HepG2 (cell line): Measurements from ENCODE around the gene NDUFV1. TPM values are rescaled to one million over a fixed set of nuclear protein-coding genes. Genes with fewer than 3 reads are reported as not detected.

Experiments used
- DPF2 ChIP-seq: sonication (generic); formaldehyde crosslinking; IDR thresholded peaks from 2 replicates; pipeline ENCODE4 v1.4.0; 2020; ENCODE audit warnings: mild to moderate bottlenecking, low read depth, missing genetic modification reagents, borderline replicate concordance
- EHMT2 ChIP-seq: fragments of 200-600 bp; sonication (generic); IDR thresholded peaks from 2 replicates; pipeline ENCODE4 v1.7.0; 2017; ENCODE audit warnings: antibody characterized with exemption, low read depth, low read length, borderline replicate concordance
- GLI4 ChIP-seq: sonication (generic); formaldehyde crosslinking; IDR thresholded peaks from 2 replicates; pipeline ENCODE4 v1.5.1; 2020; ENCODE audit warnings: missing genetic modification reagents, mild to moderate bottlenecking, moderate library complexity, borderline replicate concordance
- HNF4A ChIP-seq: sonication (generic); formaldehyde crosslinking; IDR thresholded peaks from 2 replicates; pipeline ENCODE4 v1.4.0; 2020; ENCODE audit warnings: missing genetic modification reagents
- KAT2B ChIP-seq: fragments of 150-350 bp; IDR thresholded peaks from 2 replicates; pipeline ENCODE4 v1.6.1; 2014; ENCODE audit warnings: low read depth, low read length, borderline replicate concordance
- KDM1A ChIP-seq: IDR thresholded peaks from 2 replicates; pipeline ENCODE4 v1.6.1; 2016; ENCODE audit warnings: missing compliant biosample characterization
- MBNL3 ChIP-seq: fragments of 250-450 bp; sonication (Bioruptor Pico); conservative IDR thresholded peaks from 2 replicates; pipeline ENCODE4 v1.8.0; 2022; ENCODE audit warnings: mild to moderate bottlenecking, inconsistent platforms
- MED8 ChIP-seq: sonication (generic); formaldehyde crosslinking; IDR thresholded peaks from 2 replicates; pipeline ENCODE4 v1.8.1; 2023; ENCODE audit warnings: mild to moderate bottlenecking, missing genetic modification reagents; ENCODE audit not compliant: insufficient replicate concordance
- MIER2 ChIP-seq: IDR thresholded peaks from 2 replicates; pipeline ENCODE4 v1.6.1; 2016; ENCODE audit warnings: missing biosample characterization, missing genetic modification reagents
- NONO ChIP-seq, 2 experiments: fragments of 450-650 bp in 1 of 2; sonication (generic) in 1 of 2; formaldehyde crosslinking in 1 of 2; IDR thresholded peaks in 1 of 2; conservative IDR thresholded peaks in 1 of 2; 2 replicates each; pipeline versions ENCODE4 v1.6.1 to v1.8.0; 2017 to 2022; ENCODE audit warnings: mild to moderate bottlenecking in 1 of 2, missing genetic modification reagents in 1 of 2, moderate library complexity in 1 of 2
- POLR2AphosphoS2 ChIP-seq: IDR thresholded peaks from 2 replicates; pipeline ENCODE4 v1.6.1; 2011; ENCODE audit warnings: low read depth, low read length, improper control_type of control experiment
- POLR2G ChIP-seq: fragments of 200-400 bp; formaldehyde crosslinking; IDR thresholded peaks from 2 replicates; pipeline ENCODE4 v1.6.1; 2018; ENCODE audit warnings: mild to moderate bottlenecking, low read depth, low read length, moderate library complexity
- PTBP1 ChIP-seq: fragments of 200-400 bp; formaldehyde crosslinking; IDR thresholded peaks from 2 replicates; pipeline ENCODE4 v1.6.1; 2018; ENCODE audit warnings: low read length, low read depth; ENCODE audit not compliant: poor library complexity, severe bottlenecking
- RCOR2 ChIP-seq: IDR thresholded peaks from 2 replicates; pipeline ENCODE4 v1.6.1; 2016; ENCODE audit warnings: missing biosample characterization, missing genetic modification reagents
- REXO4 ChIP-seq: sonication (generic); formaldehyde crosslinking; IDR thresholded peaks from 2 replicates; pipeline ENCODE4 v1.8.0; 2022; ENCODE audit warnings: missing genetic modification reagents, mild to moderate bottlenecking, borderline replicate concordance
- ZFAT ChIP-seq: sonication (generic); formaldehyde crosslinking; conservative IDR thresholded peaks from 2 replicates; pipeline ENCODE4 v1.8.1; 2023; ENCODE audit warnings: missing genetic modification reagents, inconsistent platforms
- ZNF225 ChIP-seq: sonication (generic); formaldehyde crosslinking; IDR thresholded peaks from 2 replicates; pipeline ENCODE4 v1.4.0; 2020; ENCODE audit warnings: mild to moderate bottlenecking, missing genetic modification reagents
- ZNF354B ChIP-seq: sonication (generic); formaldehyde crosslinking; IDR thresholded peaks from 2 replicates; pipeline ENCODE4 v1.8.0; 2022; ENCODE audit warnings: mild to moderate bottlenecking, missing genetic modification reagents
- ZNF441 ChIP-seq: sonication (generic); formaldehyde crosslinking; IDR thresholded peaks from 2 replicates; pipeline ENCODE4 v1.7.0; 2021; ENCODE audit warnings: missing genetic modification reagents, borderline replicate concordance
- ZNF580 ChIP-seq: IDR thresholded peaks from 2 replicates; pipeline ENCODE4 v1.6.1; 2016; ENCODE audit warnings: low read depth, borderline replicate concordance
- ZNF639 ChIP-seq: conservative IDR thresholded peaks from 2 replicates; pipeline ENCODE4 v1.6.1; 2018; ENCODE audit warnings: missing genetic modification reagents
- ZNF703 ChIP-seq: sonication (generic); formaldehyde crosslinking; IDR thresholded peaks from 2 replicates; pipeline ENCODE4 v1.5.1; 2020; ENCODE audit warnings: missing genetic modification reagents, mild to moderate bottlenecking, moderate library complexity, borderline replicate concordance
- ZNF75D ChIP-seq: sonication (generic); formaldehyde crosslinking; IDR thresholded peaks from 2 replicates; pipeline ENCODE4 v1.8.1; 2023; ENCODE audit warnings: missing genetic modification reagents, mild to moderate bottlenecking, borderline replicate concordance
- polyA plus RNA-seq, 8 experiments: library from polyadenylated mRNA; depleted of rRNA in 3 of 8; stranded (reverse) in 7 of 8; unstranded in 1 of 8; fragments of >200 nt; fragmentation: Illumina TruSeq in 4 of 8; extraction: Trizol in 4 of 8; gene quantifications; 2 replicates each; pipeline versions ENCODE4 v1.2.1 to v1.2.3, GENCODE V29; 2011 to 2016; ENCODE audit warnings: low read depth in 4 of 8, missing spikeins in 1 of 8, mixed read lengths in 1 of 8; ENCODE audit not compliant: insufficient read depth in 1 of 8
- total RNA-seq, 5 experiments: library from RNA; depleted of rRNA; stranded (reverse); fragments of >200 nt; fragmentation: Illumina TruSeq; extraction: Trizol; gene quantifications; 2 replicates each; pipeline ENCODE4 v1.2.3, GENCODE V29; 2016; ENCODE audit warnings: low read depth in 1 of 5
- TF ChIP-seq, protein P1 (sequence below): sonication (generic); formaldehyde crosslinking; conservative IDR thresholded peaks from 2 replicates; pipeline ENCODE4 v1.5.0; 2020; ENCODE audit warnings: missing genetic modification reagents
- TF ChIP-seq, protein P2 (sequence below): sonication (generic); formaldehyde crosslinking; IDR thresholded peaks from 2 replicates; pipeline ENCODE4 v1.4.0; 2020; ENCODE audit warnings: missing genetic modification reagents, borderline replicate concordance
- TF ChIP-seq, protein P3 (sequence below): IDR thresholded peaks from 2 replicates; pipeline ENCODE4 v1.6.1; 2018; ENCODE audit warnings: missing genetic modification reagents

Gene NDUFV1
- total and polyA plus RNA-seq, 2 of the 13 experiments (the other 11 are each of a cell fraction or from before 2014, with no cell fraction given): 88.9 to 137 TPM

GRCh38 chr11:67633758-67634365 lies 27.1 kb downstream of the NDUFV1 start (continued):
- TF ChIP-seq MED8 (CRISPR knock-in tag): no peak
- TF ChIP-seq, protein P1, sequence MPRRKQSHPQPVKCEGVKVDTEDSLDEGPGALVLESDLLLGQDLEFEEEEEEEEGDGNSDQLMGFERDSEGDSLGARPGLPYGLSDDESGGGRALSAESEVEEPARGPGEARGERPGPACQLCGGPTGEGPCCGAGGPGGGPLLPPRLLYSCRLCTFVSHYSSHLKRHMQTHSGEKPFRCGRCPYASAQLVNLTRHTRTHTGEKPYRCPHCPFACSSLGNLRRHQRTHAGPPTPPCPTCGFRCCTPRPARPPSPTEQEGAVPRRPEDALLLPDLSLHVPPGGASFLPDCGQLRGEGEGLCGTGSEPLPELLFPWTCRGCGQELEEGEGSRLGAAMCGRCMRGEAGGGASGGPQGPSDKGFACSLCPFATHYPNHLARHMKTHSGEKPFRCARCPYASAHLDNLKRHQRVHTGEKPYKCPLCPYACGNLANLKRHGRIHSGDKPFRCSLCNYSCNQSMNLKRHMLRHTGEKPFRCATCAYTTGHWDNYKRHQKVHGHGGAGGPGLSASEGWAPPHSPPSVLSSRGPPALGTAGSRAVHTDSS (CRISPR knock-in tag): no peak
- TF ChIP-seq GLI4 (CRISPR knock-in tag): no peak
- TF ChIP-seq MBNL3 (CRISPR knock-in tag): no peak
- TF ChIP-seq ZNF639: no peak
- TF ChIP-seq PTBP1: no peak
- no peak for TF ChIP-seq ZNF703 (CRISPR knock-in tag)
- no peak for TF ChIP-seq ZNF580 (CRISPR knock-in tag)
- TF ChIP-seq, protein P2, sequence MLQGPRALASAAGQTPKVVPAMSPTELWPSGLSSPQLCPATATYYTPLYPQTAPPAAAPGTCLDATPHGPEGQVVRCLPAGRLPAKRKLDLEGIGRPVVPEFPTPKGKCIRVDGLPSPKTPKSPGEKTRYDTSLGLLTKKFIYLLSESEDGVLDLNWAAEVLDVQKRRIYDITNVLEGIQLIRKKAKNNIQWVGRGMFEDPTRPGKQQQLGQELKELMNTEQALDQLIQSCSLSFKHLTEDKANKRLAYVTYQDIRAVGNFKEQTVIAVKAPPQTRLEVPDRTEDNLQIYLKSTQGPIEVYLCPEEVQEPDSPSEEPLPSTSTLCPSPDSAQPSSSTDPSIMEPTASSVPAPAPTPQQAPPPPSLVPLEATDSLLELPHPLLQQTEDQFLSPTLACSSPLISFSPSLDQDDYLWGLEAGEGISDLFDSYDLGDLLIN (CRISPR knock-in tag): no peak
- no peak for TF ChIP-seq POLR2G
- TF ChIP-seq ZFAT: no peak
- no peak for TF ChIP-seq ZNF75D (CRISPR knock-in tag)
- no peak for TF ChIP-seq POLR2AphosphoS2
- no peak for TF ChIP-seq ZNF225 (CRISPR knock-in tag)
- no peak for TF ChIP-seq DPF2 (CRISPR knock-in tag)
- no peak for TF ChIP-seq ZNF354B (CRISPR knock-in tag)
- TF ChIP-seq MIER2 (CRISPR knock-in tag): no peak
- TF ChIP-seq KAT2B: no peak
- TF ChIP-seq, protein P3, sequence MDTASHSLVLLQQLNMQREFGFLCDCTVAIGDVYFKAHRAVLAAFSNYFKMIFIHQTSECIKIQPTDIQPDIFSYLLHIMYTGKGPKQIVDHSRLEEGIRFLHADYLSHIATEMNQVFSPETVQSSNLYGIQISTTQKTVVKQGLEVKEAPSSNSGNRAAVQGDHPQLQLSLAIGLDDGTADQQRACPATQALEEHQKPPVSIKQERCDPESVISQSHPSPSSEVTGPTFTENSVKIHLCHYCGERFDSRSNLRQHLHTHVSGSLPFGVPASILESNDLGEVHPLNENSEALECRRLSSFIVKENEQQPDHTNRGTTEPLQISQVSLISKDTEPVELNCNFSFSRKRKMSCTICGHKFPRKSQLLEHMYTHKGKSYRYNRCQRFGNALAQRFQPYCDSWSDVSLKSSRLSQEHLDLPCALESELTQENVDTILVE (CRISPR knock-in tag): no peak
- no peak for TF ChIP-seq RCOR2 (CRISPR knock-in tag)
- TF ChIP-seq REXO4 (CRISPR knock-in tag): no peak
- TF ChIP-seq ZNF441 (CRISPR knock-in tag): no peak
- no peak for TF ChIP-seq EHMT2
- TF ChIP-seq NONO (IDR thresholded peaks at IDR 0.05): no peak
- 0 out of 2 replicates have a peak, but pooled peaks have one; percentile 51 for TF ChIP-seq NONO (CRISPR knock-in tag; conservative IDR thresholded peaks at IDR 0.05)
- no peak for TF ChIP-seq KDM1A
- peak; percentile 66 for TF ChIP-seq HNF4A (CRISPR knock-in tag)
